ENCODE measurements around the gene ZNF215. TPM values are rescaled to one million over a fixed set of nuclear protein-coding genes. Genes with fewer than 3 reads are reported as not detected.

ZNF215 gene
- total RNA-seq, 1 donor from 2014 or later = 11.2 TPM

DNA sequence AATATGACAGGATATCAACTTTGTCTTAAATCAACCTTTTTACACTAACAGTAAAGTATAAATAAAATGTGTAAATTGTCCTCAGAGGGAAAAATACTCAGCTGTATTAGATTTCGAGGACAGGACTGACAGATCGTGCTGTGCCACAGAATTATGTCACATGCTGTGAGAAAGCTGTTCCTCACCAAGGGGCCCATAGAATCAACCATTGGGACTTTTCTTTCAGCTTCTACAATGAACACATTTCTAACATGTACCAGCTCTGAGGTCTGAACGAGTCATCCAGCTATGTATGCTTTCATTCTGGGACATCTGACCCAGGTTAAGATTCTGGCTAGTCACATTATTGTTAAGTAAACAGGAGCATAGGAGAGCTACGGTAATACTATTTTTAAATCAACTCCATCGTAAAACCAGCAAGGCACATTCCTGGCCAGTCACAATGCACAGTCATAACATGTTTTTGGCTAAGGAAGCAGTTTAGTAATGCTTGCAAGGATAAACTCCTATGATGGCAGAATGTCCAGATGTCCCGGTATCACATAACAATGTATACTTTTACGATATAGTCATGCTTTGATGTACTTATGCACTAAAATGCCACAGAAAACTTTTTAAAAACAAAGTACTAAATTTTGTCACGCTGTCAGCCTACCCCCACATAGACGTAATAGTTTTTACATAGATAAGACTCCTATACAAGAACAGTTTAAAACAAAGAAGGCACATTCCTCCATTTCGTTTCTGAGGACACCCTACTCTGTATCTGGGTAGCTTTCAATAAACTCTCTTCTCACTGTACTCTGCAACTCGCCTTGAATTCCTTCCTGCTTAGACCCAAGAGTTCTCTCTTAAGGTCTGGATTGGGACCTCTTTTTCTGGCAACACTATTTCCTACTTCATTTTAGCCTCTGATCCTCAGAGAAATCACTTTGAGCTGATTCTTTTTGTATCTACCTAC, 66.5 kb downstream of the ZNF215 start:
- Mint-ChIP-seq H3K9me3 (no peaks in the 10 kb centered on the region), H3K27ac (ENCODE audit: unreplicated experiment) (no peak overlapping the region), H3K4me1 (no peaks in the 10 kb centered on the region), H3K27me3 (ENCODE audit: low read depth) (no peaks in the 10 kb centered on the region), H3K4me3 (no peak overlapping the region), H3K36me3 (ENCODE audit: low read depth) (no peaks in the 10 kb centered on the region)
- DNase-seq (ENCODE audit: low read depth, low spot score) = no peak
- TF ChIP-seq, protein P1, sequence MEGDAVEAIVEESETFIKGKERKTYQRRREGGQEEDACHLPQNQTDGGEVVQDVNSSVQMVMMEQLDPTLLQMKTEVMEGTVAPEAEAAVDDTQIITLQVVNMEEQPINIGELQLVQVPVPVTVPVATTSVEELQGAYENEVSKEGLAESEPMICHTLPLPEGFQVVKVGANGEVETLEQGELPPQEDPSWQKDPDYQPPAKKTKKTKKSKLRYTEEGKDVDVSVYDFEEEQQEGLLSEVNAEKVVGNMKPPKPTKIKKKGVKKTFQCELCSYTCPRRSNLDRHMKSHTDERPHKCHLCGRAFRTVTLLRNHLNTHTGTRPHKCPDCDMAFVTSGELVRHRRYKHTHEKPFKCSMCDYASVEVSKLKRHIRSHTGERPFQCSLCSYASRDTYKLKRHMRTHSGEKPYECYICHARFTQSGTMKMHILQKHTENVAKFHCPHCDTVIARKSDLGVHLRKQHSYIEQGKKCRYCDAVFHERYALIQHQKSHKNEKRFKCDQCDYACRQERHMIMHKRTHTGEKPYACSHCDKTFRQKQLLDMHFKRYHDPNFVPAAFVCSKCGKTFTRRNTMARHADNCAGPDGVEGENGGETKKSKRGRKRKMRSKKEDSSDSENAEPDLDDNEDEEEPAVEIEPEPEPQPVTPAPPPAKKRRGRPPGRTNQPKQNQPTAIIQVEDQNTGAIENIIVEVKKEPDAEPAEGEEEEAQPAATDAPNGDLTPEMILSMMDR (conservative IDR thresholded peaks at IDR 0.05) = no peak

DNA sequence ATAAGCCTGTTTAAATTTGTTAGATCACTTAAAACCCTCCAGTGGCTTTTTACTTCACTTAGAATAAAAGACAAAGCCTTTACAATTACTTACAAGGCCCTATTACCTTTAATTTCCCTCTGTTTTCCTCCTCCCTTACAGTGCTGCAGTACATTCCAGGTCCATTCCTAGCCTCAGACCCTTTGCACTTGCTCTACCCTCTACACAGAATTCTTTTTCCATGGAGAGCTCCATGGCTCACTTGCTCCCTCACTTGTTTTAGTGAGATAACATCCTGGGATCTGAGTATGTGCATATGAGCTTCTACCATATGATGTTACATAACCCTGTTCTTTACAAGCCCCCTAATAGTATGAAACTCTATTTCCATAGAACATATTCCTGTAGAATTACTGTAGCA, 69.5 kb downstream of the ZNF215 start:
- H3K4me3 Mint-ChIP-seq = no peak overlapping the region
- no peaks in the 10 kb centered on the region for H3K4me1 Mint-ChIP-seq
- TF ChIP-seq, protein P1 (conservative IDR thresholded peaks at IDR 0.05) = no peak

DNA sequence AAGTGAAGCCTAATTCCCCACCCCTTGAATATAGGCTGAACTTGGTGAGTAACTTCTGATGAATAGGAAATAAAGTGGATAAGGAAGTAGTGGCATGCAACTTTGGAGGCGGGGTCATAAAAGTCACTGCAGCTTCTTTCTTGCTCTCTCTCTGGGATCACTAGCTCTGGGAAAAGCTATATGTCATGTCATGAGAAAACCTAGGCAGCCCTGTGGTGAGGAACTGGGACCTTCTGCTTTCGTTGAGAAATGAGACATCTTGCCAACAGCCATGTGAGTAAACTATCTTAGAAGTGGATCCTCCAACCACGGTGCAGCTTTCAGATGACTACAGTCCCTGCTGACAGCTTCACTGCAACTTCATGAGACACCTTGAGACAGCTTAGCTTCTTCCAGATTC, 78.3 kb downstream of the ZNF215 start:
- H3K27me3 Mint-ChIP-seq (ENCODE audit: low read depth) = no peaks in the 10 kb centered on the region

More for the DNA sequence above, 69.5 kb downstream of the ZNF215 start:
- no peak for DNase-seq (ENCODE audit: low read depth, low spot score)
- Mint-ChIP-seq H3K36me3 (ENCODE audit: low read depth) (peaks cover 8% of the 10 kb centered on the region), H3K9me3 (no peaks in the 10 kb centered on the region), H3K27ac (ENCODE audit: unreplicated experiment) (no peak overlapping the region), H3K27me3 (ENCODE audit: low read depth) (no peaks in the 10 kb centered on the region)

More for the DNA sequence above, 78.3 kb downstream of the ZNF215 start:
- TF ChIP-seq, protein P1 (conservative IDR thresholded peaks at IDR 0.05) = no peak
- H3K4me3 Mint-ChIP-seq = no peak overlapping the region
- DNase-seq (ENCODE audit: low read depth, low spot score) = no peak
- H3K4me1 Mint-ChIP-seq = no peaks in the 10 kb centered on the region
- peaks cover 22% of the 10 kb centered on the region for H3K36me3 Mint-ChIP-seq (ENCODE audit: low read depth)
- no peaks in the 10 kb centered on the region for H3K9me3 Mint-ChIP-seq
- H3K27ac Mint-ChIP-seq (ENCODE audit: unreplicated experiment) = no peak overlapping the region

Other genes starting within 250 kb of the ZNF215 start
- 47.2 and 58.9 TPM in 2 replicates for gene MRPL17, start 243.1 kb upstream of the ZNF215 start, total RNA-seq
- 0.25 and 0.54 TPM in 2 replicates for gene OR2AG2, start 154.4 kb upstream of the ZNF215 start, total RNA-seq
- not detected in 2 replicates for gene OR2AG1, start 143.4 kb upstream of the ZNF215 start, total RNA-seq
- 0.20 and 0.21 TPM in 2 replicates for gene OR6A2, start 126.7 kb upstream of the ZNF215 start, total RNA-seq
- gene OR10A5, start 80.7 kb upstream of the ZNF215 start, total RNA-seq = not detected in 2 replicates
- not detected in 2 replicates for gene OR10A2, start 63.4 kb upstream of the ZNF215 start, total RNA-seq
- gene OR10A4, start 49.8 kb upstream of the ZNF215 start, total RNA-seq = not detected in 2 replicates
- gene OR2D2, start 33.9 kb upstream of the ZNF215 start, total RNA-seq = 0.27 and 0.44 TPM in 2 replicates
- not detected in 2 replicates for gene OR2D3, start 5.4 kb upstream of the ZNF215 start, total RNA-seq
- gene ZNF214, start 93.9 kb downstream of the ZNF215 start, total RNA-seq = 6.5 and 7.3 TPM in 2 replicates
- gene NLRP14, start 94.1 kb downstream of the ZNF215 start, total RNA-seq = 0.30 and 0.51 TPM in 2 replicates
- 0.20 and 0.21 TPM in 2 replicates for gene RBMXL2, start 162.6 kb downstream of the ZNF215 start, total RNA-seq

Data from neural crest cell (in vitro differentiated cells).